ENCODE data around the gene CDKN2B-AS1. TPM values are rescaled to one million over a fixed set of nuclear protein-coding genes. Genes with fewer than 3 reads are reported as not detected.
A peak's percentile ranks its signal among the peaks of the same experiment; 100 is the strongest.

CDKN2B-AS1 gene
- total RNA-seq, 1 donor from 2014 or later: not detected

DNA sequence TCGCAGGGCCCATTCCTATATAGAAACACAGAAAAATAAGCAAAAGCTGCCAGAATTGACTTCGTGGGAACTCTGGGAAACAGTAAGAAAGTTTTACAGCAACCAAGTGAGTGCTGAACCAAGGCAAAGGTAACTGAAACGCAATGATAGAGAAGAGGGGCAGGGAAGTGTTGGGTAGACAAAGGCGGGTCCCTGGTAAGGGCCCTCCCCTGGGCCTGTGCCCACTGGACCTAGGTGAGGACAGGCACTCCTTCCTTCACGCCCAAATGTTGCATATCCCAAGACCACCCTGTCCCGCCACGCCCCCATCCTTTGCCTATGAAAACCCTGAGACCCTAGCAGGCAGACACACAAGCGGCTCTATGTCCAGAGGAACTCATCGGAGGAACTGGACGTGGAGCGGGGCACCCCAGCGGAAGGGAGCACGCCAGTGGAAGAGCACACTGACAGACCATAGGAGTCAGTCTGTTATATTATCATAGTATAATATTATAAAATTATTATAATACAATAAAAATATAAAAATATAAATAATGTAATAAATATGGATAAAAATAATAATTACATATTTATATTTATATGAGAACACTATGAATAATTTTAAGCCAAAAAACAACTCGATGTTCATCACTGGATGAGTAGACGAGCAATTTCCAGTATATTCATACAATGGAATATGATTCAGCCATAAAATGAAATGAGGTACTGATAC, 28.3 kb upstream of the CDKN2B-AS1 start:
- H3K27me3 Mint-ChIP-seq (ENCODE audit: insufficient read depth, low read depth): peaks cover 81% of the 10 kb centered on the region
- H3K27ac ChIP-seq: no peak overlapping the region
- H3K4me2 ChIP-seq: no peak overlapping the region
- peaks cover 15% of the 10 kb centered on the region for H3K9me3 Mint-ChIP-seq
- H3K36me3 ChIP-seq: no peaks in the 10 kb centered on the region
- H3K4me3 Mint-ChIP-seq: no peak overlapping the region
- peaks cover 20% of the 10 kb centered on the region for H3F3A ChIP-seq (ENCODE audit: low read depth)
- H3K79me2 ChIP-seq (ENCODE audit: low read depth): no peaks in the 10 kb centered on the region
- no peak overlapping the region for H3K4me3 ChIP-seq
- peaks cover 73% of the 10 kb centered on the region for H4K20me1 ChIP-seq (ENCODE audit: low read depth)
- H3K9ac ChIP-seq: no peak overlapping the region
- H3K27me3 ChIP-seq: peaks cover 100% of the 10 kb centered on the region
- H3K27ac Mint-ChIP-seq: no peak overlapping the region
- H3K36me3 Mint-ChIP-seq: peaks cover 2% of the 10 kb centered on the region
- peaks cover 6% of the 10 kb centered on the region for H3K4me1 ChIP-seq
- no peak overlapping the region for H2AFZ ChIP-seq (replicated peaks)
- TF ChIP-seq, protein P1, sequence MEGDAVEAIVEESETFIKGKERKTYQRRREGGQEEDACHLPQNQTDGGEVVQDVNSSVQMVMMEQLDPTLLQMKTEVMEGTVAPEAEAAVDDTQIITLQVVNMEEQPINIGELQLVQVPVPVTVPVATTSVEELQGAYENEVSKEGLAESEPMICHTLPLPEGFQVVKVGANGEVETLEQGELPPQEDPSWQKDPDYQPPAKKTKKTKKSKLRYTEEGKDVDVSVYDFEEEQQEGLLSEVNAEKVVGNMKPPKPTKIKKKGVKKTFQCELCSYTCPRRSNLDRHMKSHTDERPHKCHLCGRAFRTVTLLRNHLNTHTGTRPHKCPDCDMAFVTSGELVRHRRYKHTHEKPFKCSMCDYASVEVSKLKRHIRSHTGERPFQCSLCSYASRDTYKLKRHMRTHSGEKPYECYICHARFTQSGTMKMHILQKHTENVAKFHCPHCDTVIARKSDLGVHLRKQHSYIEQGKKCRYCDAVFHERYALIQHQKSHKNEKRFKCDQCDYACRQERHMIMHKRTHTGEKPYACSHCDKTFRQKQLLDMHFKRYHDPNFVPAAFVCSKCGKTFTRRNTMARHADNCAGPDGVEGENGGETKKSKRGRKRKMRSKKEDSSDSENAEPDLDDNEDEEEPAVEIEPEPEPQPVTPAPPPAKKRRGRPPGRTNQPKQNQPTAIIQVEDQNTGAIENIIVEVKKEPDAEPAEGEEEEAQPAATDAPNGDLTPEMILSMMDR (IDR thresholded peaks at IDR 0.05): no peak
- TF ChIP-seq EZH2phosphoT487 (IDR thresholded peaks at IDR 0.05) (no peak), EZH2 (IDR thresholded peaks at IDR 0.05) (no peak)
- peaks cover 16% of the 10 kb centered on the region for H3K4me1 Mint-ChIP-seq
- no peaks in the 10 kb centered on the region for H3K9me3 ChIP-seq (ENCODE audit: low read depth)
- DNase-seq (ENCODE audit: low spot score): peak; percentile 14

DNA sequence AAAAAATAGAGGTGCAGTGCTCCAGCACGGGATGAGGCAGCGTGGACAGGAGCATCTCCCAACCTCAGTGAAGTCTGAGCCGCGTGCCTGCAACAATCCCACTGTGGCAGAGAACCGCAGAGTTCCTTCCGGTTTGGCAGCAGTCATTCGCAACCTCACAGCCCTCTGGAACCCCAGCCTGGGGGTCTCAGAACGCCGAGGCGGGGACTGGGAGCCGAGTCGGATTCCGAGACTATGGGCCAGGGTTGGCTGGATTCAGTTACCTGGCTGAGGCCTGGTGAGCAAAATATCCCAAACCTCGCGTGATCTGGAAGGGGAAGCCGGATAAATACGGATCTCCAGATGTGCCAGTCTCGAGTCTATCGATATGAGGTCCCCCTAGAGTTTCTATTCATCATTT, 27.4 kb upstream of the CDKN2B-AS1 start:
- peaks cover 25% of the 10 kb centered on the region for H3F3A ChIP-seq (ENCODE audit: low read depth)
- no peak overlapping the region for H3K27ac ChIP-seq
- H3K9ac ChIP-seq: no peak overlapping the region
- no peaks in the 10 kb centered on the region for H3K79me2 ChIP-seq (ENCODE audit: low read depth)
- no peak overlapping the region for H3K27ac Mint-ChIP-seq
- H4K20me1 ChIP-seq (ENCODE audit: low read depth): peaks cover 82% of the 10 kb centered on the region
- peaks cover 87% of the 10 kb centered on the region for H3K27me3 Mint-ChIP-seq (ENCODE audit: insufficient read depth, low read depth)
- TF ChIP-seq, protein P1 (IDR thresholded peaks at IDR 0.05): no peak
- TF ChIP-seq EZH2 (IDR thresholded peaks at IDR 0.05) (peak; percentile 77), EZH2phosphoT487 (IDR thresholded peaks at IDR 0.05) (peak; percentile 80)
- no peaks in the 10 kb centered on the region for H3K36me3 ChIP-seq
- peaks cover 2% of the 10 kb centered on the region for H3K36me3 Mint-ChIP-seq
- peaks cover 6% of the 10 kb centered on the region for H3K4me1 ChIP-seq
- no peaks in the 10 kb centered on the region for H3K9me3 ChIP-seq (ENCODE audit: low read depth)
- peak; percentile 37 for DNase-seq (ENCODE audit: low spot score)
- peaks cover 100% of the 10 kb centered on the region for H3K27me3 ChIP-seq
- H3K4me2 ChIP-seq: no peak overlapping the region
- no peak overlapping the region for H2AFZ ChIP-seq (replicated peaks)
- H3K4me3 ChIP-seq: no peak overlapping the region
- H3K4me3 Mint-ChIP-seq: no peak overlapping the region
- peaks cover 17% of the 10 kb centered on the region for H3K4me1 Mint-ChIP-seq
- peaks cover 15% of the 10 kb centered on the region for H3K9me3 Mint-ChIP-seq

- Mint-ChIP-seq H3K4me1 (peaks cover 17% of the 10 kb centered on the region), H3K36me3 (peaks cover 2% of the 10 kb centered on the region), H3K27ac (no peak overlapping the region), H3K4me3 (no peak overlapping the region), H3K9me3 (peaks cover 14% of the 10 kb centered on the region), H3K27me3 (ENCODE audit: insufficient read depth, low read depth) (peaks cover 91% of the 10 kb centered on the region)
- DNase-seq (ENCODE audit: low spot score): peak; percentile 18
- Histone ChIP-seq H2AFZ (replicated peaks) (no peak overlapping the region), H3K9ac (no peak overlapping the region), H3K4me2 (no peak overlapping the region), H3K9me3 (ENCODE audit: low read depth) (no peaks in the 10 kb centered on the region), H4K20me1 (ENCODE audit: low read depth) (peaks cover 87% of the 10 kb centered on the region), H3K4me3 (no peak overlapping the region), H3K4me1 (peaks cover 6% of the 10 kb centered on the region), H3F3A (ENCODE audit: low read depth) (peaks cover 30% of the 10 kb centered on the region), H3K27me3 (peaks cover 100% of the 10 kb centered on the region), H3K36me3 (no peaks in the 10 kb centered on the region), H3K27ac (no peak overlapping the region), H3K79me2 (ENCODE audit: low read depth) (no peaks in the 10 kb centered on the region)
- TF ChIP-seq EZH2 (IDR thresholded peaks at IDR 0.05) (no peak), EZH2phosphoT487 (IDR thresholded peaks at IDR 0.05) (no peak)
- TF ChIP-seq, protein P1 (IDR thresholded peaks at IDR 0.05): no peak
These were observed 26.9 kb upstream of the CDKN2B-AS1 start for GRCh38 chr9:21967702-21968101.

All from neural progenitor cell (in vitro differentiated cells).